Spinal cord (tissue), 10 donors: ENCODE measurements around the gene RASSF7. TPM values are rescaled to one million over a fixed set of nuclear protein-coding genes. Genes with fewer than 3 reads are reported as not detected.

Source experiments
- DNase-seq, 6 donors: peaks; one replicate each; pipeline versions ENCODE4 v3.0.0 to v3.0.0-alpha.2; 2013 to 2015; ENCODE audit warnings: low spot score in 6 of 6, low read depth in 4 of 6
- H3K27ac ChIP-seq: one replicate; pipeline ENCODE4 v1.5.1; 2013; ENCODE audit warnings: low read depth, low read length, control low read depth
- H3K27me3 ChIP-seq: one replicate; pipeline ENCODE4 v1.6.1; 2013; ENCODE audit warnings: low read length; ENCODE audit not compliant: control insufficient read depth, insufficient read depth
- H3K36me3 ChIP-seq: one replicate; pipeline ENCODE4 v1.6.1; 2013; ENCODE audit warnings: low read length; ENCODE audit not compliant: control insufficient read depth, insufficient read depth
- H3K4me1 ChIP-seq: one replicate; pipeline ENCODE4 v1.6.1; 2013; ENCODE audit warnings: low read length; ENCODE audit not compliant: control insufficient read depth, insufficient read depth
- H3K4me3 ChIP-seq: one replicate; pipeline ENCODE4 v1.5.1; 2013; ENCODE audit warnings: low read depth, low read length, control low read depth
- H3K9me3 ChIP-seq: one replicate; pipeline ENCODE4 v1.6.1; 2013; ENCODE audit warnings: low read length; ENCODE audit not compliant: control insufficient read depth, insufficient read depth
- WGBS: methylation state at CpG from one replicate; pipeline ENCODE4 v1.1.5; 2013; ENCODE audit warnings: missing lambda C conversion rate; ENCODE audit not compliant: insufficient coverage; 5-methylcytosine and 5-hydroxymethylcytosine counted together
- polyA plus RNA-seq, 2 donors: library from polyadenylated mRNA; unstranded; fragments of 120-200 nt; gene quantifications; one replicate each; pipeline ENCODE4 v1.2.1, GENCODE V29; 2013; ENCODE audit not compliant: insufficient read length in 2 of 2
- total RNA-seq, 2 donors: library from RNA; depleted of rRNA in 1 of 2; stranded (reverse); fragments of 120-200 nt in 1 of 2; fragments of >200 nt in 1 of 2; gene quantifications; one replicate each; pipeline versions ENCODE4 v1.2.3 to v1.2.4, GENCODE V29; 2013 to 2014
- donor health status: healthy.

The RASSF7 gene
- total and polyA plus RNA-seq, 4 donors = 9.2 to 36.8 (median 22.1) TPM

DNA sequence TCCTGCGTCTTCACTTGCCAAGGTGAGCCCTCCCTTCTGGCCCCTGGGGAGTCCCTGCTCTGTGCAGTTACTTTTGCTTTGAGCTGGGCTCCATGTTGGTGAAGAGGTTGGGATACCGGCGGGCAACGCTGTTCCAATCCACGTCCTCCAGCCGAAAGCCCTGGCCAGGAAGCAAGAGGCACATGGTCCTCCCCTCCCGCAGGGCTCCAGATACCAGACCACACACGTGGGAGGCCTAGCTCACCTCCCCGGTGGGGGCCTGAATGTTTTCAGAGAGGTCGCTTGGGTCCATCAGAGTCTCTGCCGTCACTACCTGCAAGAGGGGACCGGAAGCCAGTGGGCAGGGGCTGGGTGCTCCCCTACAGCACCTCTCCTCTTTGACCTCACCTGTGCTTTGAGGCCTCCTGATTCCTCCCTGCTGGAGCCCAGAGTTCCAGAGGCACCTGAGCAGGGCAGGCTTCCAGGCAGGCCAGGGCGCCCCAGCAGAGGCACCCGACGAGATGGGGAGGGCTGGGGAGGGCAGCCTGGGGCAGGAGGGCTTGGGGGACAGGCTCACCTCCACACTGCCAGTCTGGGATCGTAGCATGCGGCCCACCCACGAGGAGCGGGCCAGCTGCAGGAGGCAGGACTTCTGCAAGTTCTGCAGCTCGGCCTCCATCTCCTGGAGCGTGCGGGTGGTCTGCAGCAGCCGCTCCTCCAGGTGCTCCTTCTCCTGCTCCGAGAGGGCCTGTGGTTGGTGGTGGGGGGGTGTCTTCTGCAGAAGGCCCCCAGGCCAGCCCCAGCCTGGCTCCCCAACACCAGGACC, 3.2 kb upstream of the RASSF7 start:
- H3K9me3 ChIP-seq = no peaks in the 10 kb centered on the region
- H3K4me1 ChIP-seq = peaks cover 37% of the 10 kb centered on the region
- DNase-seq = no peak
- 78% methylated on average over 23 of the region's 24 CpGs for WGBS
- no peak overlapping the region for H3K4me3 ChIP-seq
- no peak overlapping the region for H3K27ac ChIP-seq
- H3K27me3 ChIP-seq = peaks cover 59% of the 10 kb centered on the region
- peaks cover 28% of the 10 kb centered on the region for H3K36me3 ChIP-seq

GRCh38 chr11:558503-558902, 2.3 kb upstream of the RASSF7 start:
- Histone ChIP-seq H3K27me3 (peaks cover 59% of the 10 kb centered on the region), H3K36me3 (peaks cover 31% of the 10 kb centered on the region), H3K4me1 (peaks cover 37% of the 10 kb centered on the region), H3K9me3 (no peaks in the 10 kb centered on the region), H3K4me3 (no peak overlapping the region), H3K27ac (no peak overlapping the region)
- DNase-seq = no peak
- 96% methylated on average over 14 of the region's 20 CpGs for WGBS

- WGBS = 85% methylated on average over 13 of the region's 15 CpGs
- Histone ChIP-seq H3K27me3 (peaks cover 56% of the 10 kb centered on the region), H3K27ac (no peak overlapping the region), H3K36me3 (peaks cover 31% of the 10 kb centered on the region), H3K4me1 (peaks cover 37% of the 10 kb centered on the region), H3K9me3 (no peaks in the 10 kb centered on the region), H3K4me3 (no peak overlapping the region)
- no peak for DNase-seq
Measured at GRCh38 chr11:559020-559620, 1.6 kb upstream of the RASSF7 start.

DNA sequence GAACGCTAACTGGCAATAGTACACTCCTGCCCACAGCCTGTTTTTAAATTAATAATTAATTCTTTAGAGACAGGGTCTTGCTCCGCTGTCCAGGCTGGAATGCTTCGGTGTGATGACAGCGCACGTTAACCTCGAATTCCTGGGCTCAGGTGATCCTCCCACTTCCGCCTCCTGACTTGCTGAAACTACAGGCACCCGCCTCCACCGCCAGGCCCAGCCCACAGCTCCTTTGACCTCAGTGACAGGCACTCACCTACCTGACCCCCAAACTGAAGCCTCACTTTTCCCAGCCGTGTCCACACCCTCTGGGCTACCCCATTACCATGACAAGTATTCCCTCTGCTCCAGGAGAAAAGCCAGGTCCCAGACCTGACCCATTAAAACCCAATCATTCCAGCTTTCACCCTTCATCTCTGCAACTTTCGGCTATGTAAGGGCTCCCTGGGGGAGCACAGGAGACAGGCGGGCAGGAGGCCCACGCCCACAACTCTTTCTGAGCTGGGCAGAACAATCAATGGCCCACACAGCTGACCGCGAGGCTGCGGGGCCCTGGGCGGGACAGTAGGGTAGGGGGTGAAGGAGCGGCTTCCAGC, 962 bp upstream of the RASSF7 start:
- H3K9me3 ChIP-seq = no peaks in the 10 kb centered on the region
- no peak overlapping the region for H3K27ac ChIP-seq
- peaks cover 51% of the 10 kb centered on the region for H3K27me3 ChIP-seq
- H3K4me3 ChIP-seq = peak overlapping the region; percentile 47
- peaks cover 31% of the 10 kb centered on the region for H3K36me3 ChIP-seq
- WGBS = 51% methylated on average over 17 of the region's 18 CpGs
- DNase-seq = no peak
- H3K4me1 ChIP-seq = peaks cover 30% of the 10 kb centered on the region

DNA sequence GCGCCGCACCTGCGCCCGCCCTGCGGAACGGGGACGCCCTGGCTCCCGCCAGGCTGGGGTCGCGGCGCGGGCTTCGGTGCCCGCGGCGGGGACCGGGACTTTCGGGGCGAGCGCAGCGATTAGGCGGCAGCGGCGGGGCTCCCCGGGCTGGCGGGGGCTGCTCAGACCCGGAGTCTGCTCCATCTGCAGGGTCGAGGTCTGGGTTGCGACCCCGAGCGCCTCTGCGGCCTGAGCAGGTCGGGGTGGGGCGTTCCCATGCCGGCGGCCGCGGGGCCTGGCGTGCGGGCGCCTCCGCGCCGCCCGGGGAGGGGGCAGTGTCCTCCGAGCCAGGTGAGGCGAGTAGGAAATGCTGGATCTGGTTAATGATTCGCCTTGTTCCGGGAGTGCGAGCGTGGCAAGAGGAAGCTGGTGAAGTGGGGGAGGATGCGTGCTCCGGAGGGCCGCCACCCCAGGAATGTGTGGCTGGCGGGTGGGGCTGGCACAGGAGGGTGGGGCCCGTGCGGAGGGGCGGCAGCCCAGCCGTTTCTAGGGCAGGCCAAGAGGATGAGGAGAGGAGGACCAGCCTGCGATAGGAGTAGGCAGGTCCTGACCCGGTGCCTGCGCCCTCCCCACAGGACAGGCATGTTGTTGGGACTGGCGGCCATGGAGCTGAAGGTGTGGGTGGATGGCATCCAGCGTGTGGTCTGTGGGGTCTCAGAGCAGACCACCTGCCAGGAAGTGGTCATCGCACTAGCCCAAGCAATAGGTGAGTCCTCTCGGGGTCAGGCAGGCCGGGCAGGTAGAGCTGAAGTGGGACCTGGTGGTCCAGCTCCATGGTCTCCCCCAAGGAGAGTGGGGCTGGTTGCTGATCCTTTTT, 606 bp downstream of the RASSF7 start:
- H3K4me3 ChIP-seq = peak overlapping the region; percentile 18
- 7% methylated on average over 67 of the region's 67 CpGs for WGBS
- H3K27me3 ChIP-seq = peaks cover 40% of the 10 kb centered on the region
- peaks cover 30% of the 10 kb centered on the region for H3K4me1 ChIP-seq
- no peak overlapping the region for H3K27ac ChIP-seq
- DNase-seq = peak in 1 of 6 donors; percentile 20
- H3K36me3 ChIP-seq = peaks cover 37% of the 10 kb centered on the region
- H3K9me3 ChIP-seq = no peaks in the 10 kb centered on the region

- H3K4me3 ChIP-seq = no peak overlapping the region
- WGBS = 95% methylated on average over 29 of the region's 29 CpGs
- H3K4me1 ChIP-seq = peaks cover 26% of the 10 kb centered on the region
- H3K36me3 ChIP-seq = peaks cover 38% of the 10 kb centered on the region
- no peak for DNase-seq
- no peaks in the 10 kb centered on the region for H3K9me3 ChIP-seq
- peaks cover 32% of the 10 kb centered on the region for H3K27me3 ChIP-seq
- no peak overlapping the region for H3K27ac ChIP-seq
Measured at GRCh38 chr11:562046-562645, 1.4 kb downstream of the RASSF7 start.

DNA sequence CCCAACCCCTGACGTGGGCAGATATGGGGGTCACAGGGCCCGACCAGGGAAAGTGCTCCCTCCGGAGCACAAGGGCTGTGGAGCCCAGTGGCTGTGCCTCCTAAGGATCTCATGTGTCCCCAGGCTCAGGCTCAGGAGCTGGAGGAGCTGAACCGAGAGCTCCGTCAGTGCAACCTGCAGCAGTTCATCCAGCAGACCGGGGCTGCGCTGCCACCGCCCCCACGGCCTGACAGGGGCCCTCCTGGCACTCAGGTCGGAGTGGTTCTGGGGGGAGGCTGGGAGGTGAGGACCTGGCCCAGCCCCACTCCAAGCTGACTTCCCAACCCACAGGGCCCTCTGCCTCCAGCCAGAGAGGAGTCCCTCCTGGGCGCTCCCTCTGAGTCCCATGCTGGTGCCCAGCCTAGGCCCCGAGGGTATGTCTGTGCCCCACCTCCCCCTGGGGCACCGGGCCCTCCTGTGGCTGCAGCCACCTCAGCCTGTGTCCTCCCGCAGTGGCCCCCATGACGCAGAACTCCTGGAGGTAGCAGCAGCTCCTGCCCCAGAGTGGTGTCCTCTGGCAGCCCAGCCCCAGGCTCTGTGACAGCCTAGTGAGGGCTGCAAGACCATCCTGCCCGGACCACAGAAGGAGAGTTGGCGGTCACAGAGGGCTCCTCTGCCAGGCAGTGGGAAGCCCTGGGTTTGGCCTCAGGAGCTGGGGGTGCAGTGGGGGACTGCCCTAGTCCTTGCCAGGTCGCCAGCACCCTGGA, 2.5 kb downstream of the RASSF7 start:
- no peaks in the 10 kb centered on the region for H3K9me3 ChIP-seq
- H3K27me3 ChIP-seq = peaks cover 21% of the 10 kb centered on the region
- no peak for DNase-seq
- H3K36me3 ChIP-seq = peaks cover 38% of the 10 kb centered on the region
- no peak overlapping the region for H3K4me3 ChIP-seq
- WGBS = 91% methylated on average over 17 of the region's 18 CpGs
- H3K4me1 ChIP-seq = peaks cover 34% of the 10 kb centered on the region
- no peak overlapping the region for H3K27ac ChIP-seq

DNA sequence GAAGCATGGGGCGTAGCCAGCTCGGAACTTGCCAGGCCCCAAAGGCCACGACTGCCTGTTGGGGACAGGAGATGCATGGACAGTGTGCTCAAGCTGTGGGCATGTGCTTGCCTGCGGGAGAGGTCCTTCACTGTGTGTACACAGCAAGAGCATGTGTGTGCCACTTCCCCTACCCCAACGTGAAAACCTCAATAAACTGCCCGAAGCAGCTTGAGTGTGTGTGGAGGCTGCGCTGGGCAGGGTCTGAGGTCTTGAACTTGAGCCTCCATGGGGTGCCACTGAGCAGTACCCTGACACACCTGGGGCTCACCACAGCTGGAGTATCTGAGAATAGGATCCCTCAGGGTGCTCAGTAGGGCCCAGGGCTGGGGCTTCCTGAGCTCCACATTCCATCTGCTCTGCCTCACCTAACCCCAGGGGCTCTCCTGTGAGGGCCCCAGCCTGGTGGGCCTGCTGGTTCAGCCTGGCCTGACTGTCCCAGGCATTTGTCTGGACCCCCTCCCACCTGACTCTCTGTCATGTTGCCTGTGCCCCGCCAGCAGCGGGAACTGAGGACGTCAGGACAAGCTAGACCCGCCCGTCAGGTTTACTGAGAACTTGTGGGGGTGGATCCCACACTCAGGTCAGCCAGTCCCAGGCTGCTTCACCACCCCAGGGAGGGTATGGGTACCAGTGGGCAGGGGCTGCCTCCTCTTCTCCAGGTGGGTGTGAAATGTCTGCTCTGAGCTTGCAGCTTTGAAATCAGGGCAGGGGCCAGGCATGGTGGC, 3.2 kb downstream of the RASSF7 start:
- WGBS = 91% methylated on average over 10 of the region's 12 CpGs

More for the DNA sequence above, 3.2 kb downstream of the RASSF7 start:
- Histone ChIP-seq H3K4me1 (peaks cover 36% of the 10 kb centered on the region), H3K9me3 (no peaks in the 10 kb centered on the region), H3K27me3 (peaks cover 14% of the 10 kb centered on the region), H3K36me3 (peaks cover 32% of the 10 kb centered on the region), H3K4me3 (no peak overlapping the region), H3K27ac (no peak overlapping the region)
- no peak for DNase-seq
